WTC11 (cell line): ENCODE results near the gene SLC13A5. TPM values are rescaled to one million over a fixed set of nuclear protein-coding genes. Genes with fewer than 3 reads are reported as not detected.

Experiments used
- ATAC-seq: fragments of 200-7000 bp; cut with Tn5 transposase; 2 replicates; pipeline ENCODE4 v1.10.0; 2021; ENCODE audit warnings: mild to moderate bottlenecking, moderate library complexity
- CTCF ChIA-PET: fragments of 300-600 bp; sonication (Branson Sonifier 250); formaldehyde crosslinking; loops from one replicate; lab custom pipeline; 2021; ENCODE audit warnings: antibody characterized with exemption; lab: Charles Lee
- POLR2A ChIA-PET: fragments of 350-600 bp; sonication (Branson Sonifier 250); formaldehyde crosslinking; loops from one replicate; lab custom pipeline; 2021; ENCODE audit warnings: antibody characterized with exemption; lab: Charles Lee
- DNase-seq: peaks from one replicate; pipeline ENCODE4 v3.0.0; 2021; ENCODE audit warnings: low spot score
- H3K27ac Mint-ChIP-seq: 2 replicates; pipeline ENCODE4 v1.8.0; 2021; ENCODE audit warnings: mixed read lengths
- H3K27me3 Mint-ChIP-seq: 2 replicates; pipeline ENCODE4 v1.8.0; 2021; ENCODE audit warnings: low read depth, mild to moderate bottlenecking, moderate library complexity, mixed read lengths
- H3K36me3 Mint-ChIP-seq: 2 replicates; pipeline ENCODE4 v1.8.0; 2021; ENCODE audit warnings: mixed read lengths
- H3K4me1 Mint-ChIP-seq: 2 replicates; pipeline ENCODE4 v1.8.0; 2022; ENCODE audit warnings: mixed read lengths
- H3K4me3 Mint-ChIP-seq: 2 replicates; pipeline ENCODE4 v1.8.0; 2021; ENCODE audit warnings: mild to moderate bottlenecking, moderate library complexity, mixed read lengths
- H3K9me3 Mint-ChIP-seq: 2 replicates; pipeline ENCODE4 v1.8.0; 2021; ENCODE audit warnings: mixed read lengths
- ATF6 ChIP-seq: sonication (generic); formaldehyde crosslinking; IDR thresholded peaks from 2 replicates; pipeline ENCODE4 v1.8.1; 2023; ENCODE audit warnings: mild to moderate bottlenecking, missing genetic modification reagents
- GTF2I ChIP-seq: fragments of 250-450 bp; sonication (Bioruptor Pico); conservative IDR thresholded peaks from 2 replicates; pipeline ENCODE4 v1.4.0; 2021; ENCODE audit warnings: mild to moderate bottlenecking
- HMGA2 ChIP-seq: fragments of 250-450 bp; sonication (Bioruptor Pico); IDR thresholded peaks from 2 replicates; pipeline ENCODE4 v1.4.0; 2021; ENCODE audit warnings: mild to moderate bottlenecking, moderate library complexity
- HMGXB4 ChIP-seq: sonication (generic); formaldehyde crosslinking; IDR thresholded peaks from 2 replicates; pipeline ENCODE4 v1.8.1; 2023; ENCODE audit warnings: mild to moderate bottlenecking, moderate library complexity, missing genetic modification reagents
- MYBL2 ChIP-seq: sonication (generic); formaldehyde crosslinking; IDR thresholded peaks from 2 replicates; pipeline ENCODE4 v1.8.1; 2023; ENCODE audit warnings: mild to moderate bottlenecking, moderate library complexity, missing genetic modification reagents
- NFATC4 ChIP-seq: fragments of 250-450 bp; sonication (Bioruptor Pico); IDR thresholded peaks from 2 replicates; pipeline ENCODE4 v1.9.0; 2021; ENCODE audit warnings: mild to moderate bottlenecking
- PREB ChIP-seq: sonication (generic); formaldehyde crosslinking; IDR thresholded peaks from 2 replicates; pipeline ENCODE4 v1.8.1; 2022; ENCODE audit warnings: mild to moderate bottlenecking, missing genetic modification reagents, moderate library complexity, borderline replicate concordance
- PRRX2 ChIP-seq: fragments of 250-450 bp; sonication (Bioruptor Pico); IDR thresholded peaks from 2 replicates; pipeline ENCODE4 v1.8.0; 2021; ENCODE audit warnings: mild to moderate bottlenecking
- STAT6 ChIP-seq: sonication (generic); formaldehyde crosslinking; conservative IDR thresholded peaks from 2 replicates; pipeline ENCODE4 v1.8.1; 2023; ENCODE audit warnings: mild to moderate bottlenecking, low read depth, missing genetic modification reagents, moderate library complexity
- TEAD1 ChIP-seq: sonication (generic); formaldehyde crosslinking; IDR thresholded peaks from 2 replicates; pipeline ENCODE4 v1.8.0; 2022; ENCODE audit warnings: mild to moderate bottlenecking, missing genetic modification reagents
- ZNF121 ChIP-seq: sonication (generic); formaldehyde crosslinking; IDR thresholded peaks from 2 replicates; pipeline ENCODE4 v1.8.0; 2023; ENCODE audit warnings: missing genetic modification reagents
- ZNF219 ChIP-seq: sonication (generic); formaldehyde crosslinking; IDR thresholded peaks from 2 replicates; pipeline ENCODE4 v1.8.0; 2023; ENCODE audit warnings: missing genetic modification reagents, mild to moderate bottlenecking, borderline replicate concordance
- ZNF263 ChIP-seq: sonication (generic); formaldehyde crosslinking; IDR thresholded peaks from 2 replicates; pipeline ENCODE4 v1.8.1; 2022; ENCODE audit warnings: low read depth, mild to moderate bottlenecking, moderate library complexity, missing genetic modification reagents
- ZNF281 ChIP-seq: sonication (generic); formaldehyde crosslinking; IDR thresholded peaks from 2 replicates; pipeline ENCODE4 v1.8.0; 2023; ENCODE audit warnings: mild to moderate bottlenecking, missing genetic modification reagents
- ZNF396 ChIP-seq: fragments of 250-450 bp; sonication (Bioruptor Pico); IDR thresholded peaks from 2 replicates; pipeline ENCODE4 v1.8.0; 2021; ENCODE audit warnings: mild to moderate bottlenecking, moderate library complexity, borderline replicate concordance
- total RNA-seq: library from RNA; stranded (reverse); gene quantifications from 3 replicates; pipeline ENCODE4 v1.2.3, GENCODE V29; 2021
- TF ChIP-seq, protein P1 (sequence below): fragments of 250-450 bp; sonication (Bioruptor Pico); IDR thresholded peaks from 2 replicates; pipeline ENCODE4 v1.9.0; 2021; ENCODE audit warnings: moderate library complexity, mild to moderate bottlenecking, inconsistent platforms, borderline replicate concordance
- TF ChIP-seq, protein P2 (sequence below): fragments of 250-450 bp; sonication (Bioruptor Pico); conservative IDR thresholded peaks from 2 replicates; pipeline ENCODE4 v1.9.0; 2021; ENCODE audit warnings: mild to moderate bottlenecking

Gene SLC13A5
- total RNA-seq, 1 experiment from 2014 or later, result 1.8 TPM

- TF ChIP-seq ZNF281 (CRISPR knock-in tag), result no peak
- TF ChIP-seq HMGXB4 (CRISPR knock-in tag), result no peak
- TF ChIP-seq GTF2I, result no peak
- no peak for TF ChIP-seq PRRX2 (CRISPR knock-in tag)
- TF ChIP-seq, protein P1, sequence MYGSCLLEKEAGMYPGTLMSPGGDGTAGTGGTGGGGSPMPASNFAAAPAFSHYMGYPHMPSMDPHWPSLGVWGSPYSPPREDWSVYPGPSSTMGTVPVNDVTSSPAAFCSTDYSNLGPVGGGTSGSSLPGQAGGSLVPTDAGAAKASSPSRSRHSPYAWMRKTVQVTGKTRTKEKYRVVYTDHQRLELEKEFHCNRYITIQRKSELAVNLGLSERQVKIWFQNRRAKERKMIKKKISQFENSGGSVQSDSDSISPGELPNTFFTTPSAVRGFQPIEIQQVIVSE (CRISPR knock-in tag), result no peak
- TF ChIP-seq ZNF396 (CRISPR knock-in tag), result no peak
- no peak for TF ChIP-seq PREB (CRISPR knock-in tag)
- TF ChIP-seq MYBL2 (CRISPR knock-in tag), result no peak
- no peak for TF ChIP-seq STAT6
- no peak for TF ChIP-seq ZNF219
- no peak for TF ChIP-seq HMGA2 (CRISPR knock-in tag)
- TF ChIP-seq NFATC4, result no peak
Observed at GRCh38 chr17:6755731-6756184, 42.6 kb upstream of the SLC13A5 start, which contains the start of gene XAF1 (continued).

GRCh38 chr17:6755281-6755680 lies 42.1 kb upstream of the SLC13A5 start:
- H3K4me3 Mint-ChIP-seq, result no peak overlapping the region
- no peak for TF ChIP-seq MYBL2 (CRISPR knock-in tag)
- TF ChIP-seq, protein P2, sequence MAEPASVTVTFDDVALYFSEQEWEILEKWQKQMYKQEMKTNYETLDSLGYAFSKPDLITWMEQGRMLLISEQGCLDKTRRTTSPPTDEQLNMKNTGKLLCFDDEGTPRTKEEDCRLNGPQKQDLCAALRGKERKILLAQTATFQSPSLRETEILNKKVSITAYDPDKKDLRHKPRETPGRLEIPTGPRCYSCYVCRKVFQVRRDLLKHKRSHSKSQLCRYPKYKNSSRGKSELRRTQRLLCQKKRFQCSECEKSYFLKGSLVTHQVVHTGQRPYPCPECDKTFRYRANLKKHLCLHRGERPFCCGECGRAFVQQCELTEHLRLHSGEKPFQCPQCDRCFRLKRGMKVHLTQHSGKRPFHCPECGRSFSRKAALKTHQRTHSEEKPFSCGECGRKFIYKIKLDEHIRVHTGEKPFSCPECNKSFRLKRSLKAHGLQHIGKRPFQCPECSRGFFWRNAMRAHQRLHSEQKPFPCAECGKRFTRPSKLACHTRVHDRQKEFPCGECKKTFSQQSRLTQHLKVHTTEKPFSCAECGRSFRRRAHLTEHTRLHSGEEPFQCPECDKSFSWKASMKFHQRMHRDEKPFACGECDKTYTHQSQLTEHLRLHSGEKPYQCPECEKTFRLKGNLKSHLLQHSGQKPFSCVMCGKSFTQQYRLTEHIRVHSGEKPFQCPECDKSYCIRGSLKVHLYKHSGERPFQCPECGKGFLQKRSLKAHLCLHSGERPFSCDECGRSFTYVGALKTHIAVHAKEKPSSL, result no peak
- no peak for TF ChIP-seq ATF6 (CRISPR knock-in tag)
- no peak for TF ChIP-seq ZNF263 (CRISPR knock-in tag)
- no peak for TF ChIP-seq ZNF121
- TF ChIP-seq TEAD1 (CRISPR knock-in tag), result no peak
- DNase-seq, result no peak
- H3K9me3 Mint-ChIP-seq, result no peaks in the 10 kb centered on the region
- H3K27me3 Mint-ChIP-seq, result no peaks in the 10 kb centered on the region; the same call in 1 of the 2 replicates
- no peak for ATAC-seq
- no peak overlapping the region for H3K27ac Mint-ChIP-seq
- POLR2A ChIA-PET, result no interaction called here
- H3K4me1 Mint-ChIP-seq, result peaks cover 47% of the 10 kb centered on the region
- no peaks in the 10 kb centered on the region for H3K36me3 Mint-ChIP-seq
- CTCF ChIA-PET, result interaction anchor here (1.2 kb wide), 1 partner anchor 43 kb away, joined by 3 read pairs; the partner anchor contains the start of gene SLC13A5
